Neural cell (in vitro differentiated cells): ENCODE measurements around the gene GRIK3. TPM values are rescaled to one million over a fixed set of nuclear protein-coding genes. Genes with fewer than 3 reads are reported as not detected.

Experiments
- H2AFZ ChIP-seq: fragments of 200-600, 300-800 bp; sonication (generic), shearing (Covaris generic); 2 replicates; pipeline ENCODE4 v1.6.0; 2014; ENCODE audit warnings: low read depth, mild to moderate bottlenecking, antibody characterized with exemption, low read length, moderate library complexity
- H3F3A ChIP-seq: fragments of 200-600 bp; shearing (Covaris generic); 2 replicates; pipeline ENCODE4 v1.6.1; 2016; ENCODE audit warnings: mild to moderate bottlenecking, moderate library complexity, mixed read lengths, antibody characterized with exemption, low read length; ENCODE audit not compliant: insufficient read depth, poor library complexity, severe bottlenecking
- H3K27ac ChIP-seq: fragments of 200-600, 300-800 bp; sonication (generic), shearing (Covaris generic); 2 replicates; pipeline ENCODE4 v1.5.1; 2014; ENCODE audit warnings: mild to moderate bottlenecking, low read length, moderate library complexity
- H3K27me3 ChIP-seq: fragments of 300-800, 200-600 bp; sonication (generic), shearing (Covaris generic); 2 replicates; pipeline ENCODE4 v1.6.0; 2014; ENCODE audit warnings: mild to moderate bottlenecking, low read depth, low read length, moderate library complexity; ENCODE audit not compliant: insufficient read depth
- H3K36me3 ChIP-seq: fragments of 300-800, 200-600 bp; sonication (generic), shearing (Covaris generic); 2 replicates; pipeline ENCODE4 v1.5.1; 2014; ENCODE audit warnings: mild to moderate bottlenecking, antibody characterized with exemption, low read length, moderate library complexity; ENCODE audit not compliant: insufficient read depth
- H3K4me2 ChIP-seq: fragments of 300-800, 200-600 bp; sonication (generic), shearing (Covaris generic); 2 replicates; pipeline ENCODE4 v1.6.0; 2014; ENCODE audit warnings: mild to moderate bottlenecking, low read length
- H3K4me3 ChIP-seq: fragments of 300-800, 200-600 bp; sonication (generic), shearing (Covaris generic); 2 replicates; pipeline ENCODE4 v1.5.1; 2014; ENCODE audit warnings: mild to moderate bottlenecking, low read length, moderate library complexity
- H3K79me2 ChIP-seq: fragments of 200-600 bp; shearing (Covaris generic); replicated peaks from 2 replicates; pipeline ENCODE4 v1.6.0; 2014; ENCODE audit warnings: mild to moderate bottlenecking, low read length, moderate library complexity; ENCODE audit not compliant: insufficient read depth
- H3K9ac ChIP-seq: fragments of 300-800, 200-600 bp; sonication (generic), shearing (Covaris generic); 2 replicates; pipeline ENCODE4 v1.6.1; 2016; ENCODE audit warnings: mild to moderate bottlenecking, low read length, mixed read lengths
- H3K9me2 ChIP-seq: fragments of 200-600 bp; shearing (Covaris generic); 2 replicates; pipeline ENCODE4 v1.6.1; 2016; ENCODE audit warnings: mild to moderate bottlenecking, low read length, mixed read lengths; ENCODE audit not compliant: insufficient read depth
- H3K9me3 ChIP-seq: fragments of 200-600, 300-800 bp; sonication (generic), shearing (Covaris generic); 2 replicates; pipeline ENCODE4 v1.6.1; 2016; ENCODE audit warnings: mild to moderate bottlenecking, mixed run types, low read length, moderate library complexity, mixed read lengths
- H4K20me1 ChIP-seq: fragments of 200-600 bp; shearing (Covaris generic); 2 replicates; pipeline ENCODE4 v1.6.1; 2016; ENCODE audit warnings: mild to moderate bottlenecking, mixed run types; ENCODE audit not compliant: insufficient read depth
- EP300 ChIP-seq: fragments of 450-650 bp; conservative IDR thresholded peaks from 2 replicates; pipeline ENCODE4 v1.6.1; 2014; ENCODE audit warnings: antibody characterized with exemption, mild to moderate bottlenecking, moderate library complexity; ENCODE audit not compliant: poor library complexity, severe bottlenecking
- EZH2 ChIP-seq: fragments of 200-600, 300-800 bp; shearing (Covaris generic), sonication (generic); IDR thresholded peaks from 2 replicates; pipeline ENCODE4 v1.6.1; 2014; ENCODE audit warnings: antibody characterized with exemption, low read length, borderline replicate concordance, mild to moderate bottlenecking; ENCODE audit not compliant: insufficient read depth, poor library complexity, severe bottlenecking
- MXI1 ChIP-seq: fragments of 450-650 bp; conservative IDR thresholded peaks from 2 replicates; pipeline ENCODE4 v1.6.1; 2014; ENCODE audit warnings: antibody characterized with exemption, mild to moderate bottlenecking; ENCODE audit not compliant: poor library complexity, severe bottlenecking
- POLR2AphosphoS5 ChIP-seq: IDR thresholded peaks from 2 replicates; pipeline ENCODE4 v1.6.1; 2012
- RAD21 ChIP-seq: fragments of 450-650 bp; conservative IDR thresholded peaks from 2 replicates; pipeline ENCODE4 v1.6.1; 2014; ENCODE audit warnings: antibody characterized with exemption, mild to moderate bottlenecking, moderate library complexity
- SMC3 ChIP-seq: fragments of 450-650 bp; conservative IDR thresholded peaks from 2 replicates; pipeline ENCODE4 v1.6.1; 2014; ENCODE audit warnings: antibody characterized with exemption, mild to moderate bottlenecking, moderate library complexity; ENCODE audit not compliant: poor library complexity
- TAF1 ChIP-seq: IDR thresholded peaks from 2 replicates; pipeline ENCODE4 v1.6.1; 2012; ENCODE audit warnings: low read depth
- polyA plus RNA-seq: library from polyadenylated mRNA; depleted of rRNA; stranded (reverse); fragments of >200 nt; gene quantifications from 2 replicates; pipeline ENCODE4 v1.2.3, GENCODE V29; 2014
- TF ChIP-seq, protein P1 (sequence below): fragments of 450-650 bp; IDR thresholded peaks from 2 replicates; pipeline ENCODE4 v1.5.1; 2014; ENCODE audit warnings: antibody characterized with exemption, mild to moderate bottlenecking, moderate library complexity; ENCODE audit not compliant: poor library complexity, severe bottlenecking
- TF ChIP-seq, protein P2 (sequence below): IDR thresholded peaks from 2 replicates; pipeline ENCODE4 v1.6.1; 2012; ENCODE audit warnings: borderline replicate concordance

Gene GRIK3
- polyA plus RNA-seq, 1 donor from 2014 or later, result 5.0 TPM

DNA sequence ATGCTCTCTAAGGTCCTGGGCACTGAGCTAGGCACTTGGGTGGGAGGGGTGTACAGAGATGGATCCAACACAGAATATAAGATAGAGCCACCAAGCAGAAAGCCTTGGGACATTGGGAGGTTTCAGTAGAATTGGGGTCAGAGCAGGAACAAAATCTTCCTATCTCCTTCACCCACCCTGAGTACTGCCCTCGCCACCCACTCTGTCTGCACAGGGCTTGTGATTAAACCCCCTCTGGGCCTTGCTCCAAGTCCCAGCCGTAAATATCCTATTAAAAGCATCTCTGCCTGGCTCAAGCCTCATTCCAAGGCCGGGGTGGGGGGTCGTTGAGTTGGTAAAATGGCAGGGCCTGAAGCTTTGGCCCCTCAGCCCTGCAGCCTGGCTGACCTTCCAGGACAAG, 166.7 kb downstream of the GRIK3 start:
- Histone ChIP-seq H3K9me2 (no peaks in the 10 kb centered on the region), H3K36me3 (no peaks in the 10 kb centered on the region), H3K79me2 (no peaks in the 10 kb centered on the region), H3K4me3 (no peak overlapping the region), H3K27ac (no peak overlapping the region), H2AFZ (no peak overlapping the region), H3F3A (no peaks in the 10 kb centered on the region), H3K27me3 (no peaks in the 10 kb centered on the region), H4K20me1 (no peaks in the 10 kb centered on the region), H3K9ac (no peak overlapping the region), H3K4me2 (no peak overlapping the region), H3K9me3 (no peaks in the 10 kb centered on the region)
- no peak for TF ChIP-seq RAD21

DNA sequence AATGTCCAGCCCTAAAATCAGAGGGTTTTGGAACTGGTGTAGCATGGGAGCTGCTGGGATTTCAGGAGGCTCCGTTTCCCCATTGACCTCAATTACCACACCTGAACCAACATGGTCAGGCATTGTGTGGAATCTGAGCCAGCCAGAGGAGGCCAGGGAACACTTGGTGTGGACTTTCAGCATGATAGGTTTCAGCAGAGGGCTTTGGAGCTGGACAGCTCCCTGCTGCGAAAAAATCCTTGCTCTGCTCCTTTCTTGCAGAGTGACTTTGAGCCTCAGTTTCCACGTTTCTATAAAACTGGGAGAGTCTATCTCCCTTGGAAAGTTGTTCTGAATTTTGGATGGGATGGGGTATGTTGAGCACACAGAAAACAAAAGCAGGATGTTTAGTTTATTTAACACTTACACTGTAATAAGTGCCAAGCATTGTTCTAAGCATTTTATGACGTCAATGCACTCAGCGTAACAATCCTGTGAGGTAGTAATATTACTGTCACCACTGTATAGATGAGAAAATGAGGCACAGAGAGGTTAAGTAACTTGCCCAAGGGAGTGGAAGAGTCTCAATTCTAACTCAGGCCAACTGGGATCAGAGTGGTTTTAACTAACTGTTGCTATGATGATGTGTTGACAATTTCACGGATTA, 168.0 kb downstream of the GRIK3 start:
- no peaks in the 10 kb centered on the region for H4K20me1 ChIP-seq

More for the DNA sequence above, 168.0 kb downstream of the GRIK3 start:
- H3K27ac ChIP-seq, result no peak overlapping the region
- no peaks in the 10 kb centered on the region for H3K36me3 ChIP-seq
- H3F3A ChIP-seq, result no peaks in the 10 kb centered on the region
- H3K4me2 ChIP-seq, result no peak overlapping the region
- no peak overlapping the region for H3K9ac ChIP-seq
- H3K4me3 ChIP-seq, result no peak overlapping the region
- H3K9me3 ChIP-seq, result no peaks in the 10 kb centered on the region
- no peak for TF ChIP-seq TAF1
- TF ChIP-seq, protein P1, sequence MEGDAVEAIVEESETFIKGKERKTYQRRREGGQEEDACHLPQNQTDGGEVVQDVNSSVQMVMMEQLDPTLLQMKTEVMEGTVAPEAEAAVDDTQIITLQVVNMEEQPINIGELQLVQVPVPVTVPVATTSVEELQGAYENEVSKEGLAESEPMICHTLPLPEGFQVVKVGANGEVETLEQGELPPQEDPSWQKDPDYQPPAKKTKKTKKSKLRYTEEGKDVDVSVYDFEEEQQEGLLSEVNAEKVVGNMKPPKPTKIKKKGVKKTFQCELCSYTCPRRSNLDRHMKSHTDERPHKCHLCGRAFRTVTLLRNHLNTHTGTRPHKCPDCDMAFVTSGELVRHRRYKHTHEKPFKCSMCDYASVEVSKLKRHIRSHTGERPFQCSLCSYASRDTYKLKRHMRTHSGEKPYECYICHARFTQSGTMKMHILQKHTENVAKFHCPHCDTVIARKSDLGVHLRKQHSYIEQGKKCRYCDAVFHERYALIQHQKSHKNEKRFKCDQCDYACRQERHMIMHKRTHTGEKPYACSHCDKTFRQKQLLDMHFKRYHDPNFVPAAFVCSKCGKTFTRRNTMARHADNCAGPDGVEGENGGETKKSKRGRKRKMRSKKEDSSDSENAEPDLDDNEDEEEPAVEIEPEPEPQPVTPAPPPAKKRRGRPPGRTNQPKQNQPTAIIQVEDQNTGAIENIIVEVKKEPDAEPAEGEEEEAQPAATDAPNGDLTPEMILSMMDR, result no peak
- TF ChIP-seq, protein P2, sequence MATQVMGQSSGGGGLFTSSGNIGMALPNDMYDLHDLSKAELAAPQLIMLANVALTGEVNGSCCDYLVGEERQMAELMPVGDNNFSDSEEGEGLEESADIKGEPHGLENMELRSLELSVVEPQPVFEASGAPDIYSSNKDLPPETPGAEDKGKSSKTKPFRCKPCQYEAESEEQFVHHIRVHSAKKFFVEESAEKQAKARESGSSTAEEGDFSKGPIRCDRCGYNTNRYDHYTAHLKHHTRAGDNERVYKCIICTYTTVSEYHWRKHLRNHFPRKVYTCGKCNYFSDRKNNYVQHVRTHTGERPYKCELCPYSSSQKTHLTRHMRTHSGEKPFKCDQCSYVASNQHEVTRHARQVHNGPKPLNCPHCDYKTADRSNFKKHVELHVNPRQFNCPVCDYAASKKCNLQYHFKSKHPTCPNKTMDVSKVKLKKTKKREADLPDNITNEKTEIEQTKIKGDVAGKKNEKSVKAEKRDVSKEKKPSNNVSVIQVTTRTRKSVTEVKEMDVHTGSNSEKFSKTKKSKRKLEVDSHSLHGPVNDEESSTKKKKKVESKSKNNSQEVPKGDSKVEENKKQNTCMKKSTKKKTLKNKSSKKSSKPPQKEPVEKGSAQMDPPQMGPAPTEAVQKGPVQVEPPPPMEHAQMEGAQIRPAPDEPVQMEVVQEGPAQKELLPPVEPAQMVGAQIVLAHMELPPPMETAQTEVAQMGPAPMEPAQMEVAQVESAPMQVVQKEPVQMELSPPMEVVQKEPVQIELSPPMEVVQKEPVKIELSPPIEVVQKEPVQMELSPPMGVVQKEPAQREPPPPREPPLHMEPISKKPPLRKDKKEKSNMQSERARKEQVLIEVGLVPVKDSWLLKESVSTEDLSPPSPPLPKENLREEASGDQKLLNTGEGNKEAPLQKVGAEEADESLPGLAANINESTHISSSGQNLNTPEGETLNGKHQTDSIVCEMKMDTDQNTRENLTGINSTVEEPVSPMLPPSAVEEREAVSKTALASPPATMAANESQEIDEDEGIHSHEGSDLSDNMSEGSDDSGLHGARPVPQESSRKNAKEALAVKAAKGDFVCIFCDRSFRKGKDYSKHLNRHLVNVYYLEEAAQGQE, result no peak
- TF ChIP-seq POLR2AphosphoS5, result no peak
- no peak for TF ChIP-seq SMC3
- no peak for TF ChIP-seq EZH2
- no peak for TF ChIP-seq EP300
- TF ChIP-seq MXI1, result no peak
- TF ChIP-seq RAD21, result no peak
- H3K79me2 ChIP-seq, result no peaks in the 10 kb centered on the region
- H3K27me3 ChIP-seq, result no peaks in the 10 kb centered on the region
- no peak overlapping the region for H2AFZ ChIP-seq
- no peaks in the 10 kb centered on the region for H3K9me2 ChIP-seq
